ENCODE results near the gene LBX1.

Gene LBX1

DNA sequence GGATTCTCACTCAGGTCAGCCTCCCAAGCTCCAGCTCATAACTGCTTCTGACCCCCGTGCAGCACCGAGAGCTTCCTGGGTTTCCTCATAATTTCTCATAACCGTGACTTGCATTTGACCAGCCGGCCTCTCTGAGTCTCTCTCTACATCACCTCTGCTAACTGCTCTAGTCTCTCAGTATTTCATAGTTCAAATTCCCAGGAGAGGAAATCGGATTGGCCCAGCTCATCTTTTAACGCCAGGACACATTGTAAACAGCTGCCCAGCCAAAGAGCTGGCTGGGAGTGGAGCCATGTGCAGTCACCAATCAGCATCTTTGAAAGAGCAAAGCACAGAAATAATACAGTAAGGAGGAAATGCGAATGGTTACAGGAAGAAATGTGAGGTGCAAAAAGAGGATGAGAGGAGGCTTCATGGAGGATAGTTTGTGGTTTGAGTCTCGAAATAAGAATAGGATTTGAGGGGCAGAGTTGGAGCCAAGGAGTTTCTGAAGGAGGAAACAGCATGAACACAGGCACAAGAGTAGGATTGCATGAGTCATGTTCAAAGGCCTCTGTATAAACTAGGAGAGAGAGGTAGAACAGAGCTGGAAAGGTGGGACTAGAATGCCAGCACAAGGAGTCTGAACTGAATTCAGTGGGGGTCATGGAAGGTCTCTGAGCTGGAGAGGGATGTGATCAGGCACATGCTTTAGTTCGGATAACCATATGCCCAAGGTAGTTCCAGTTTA is 15.2 kb upstream of the LBX1 start:
- DNase-seq (ENCODE audit: low read depth) = peak; percentile 49
- no peak overlapping the region for H3K4me3 ChIP-seq (ENCODE audit: low read depth, low read length)
- no peak for TF ChIP-seq CTCF (conservative IDR thresholded peaks at IDR 0.05; ENCODE audit: low read depth, low read length)

DNA sequence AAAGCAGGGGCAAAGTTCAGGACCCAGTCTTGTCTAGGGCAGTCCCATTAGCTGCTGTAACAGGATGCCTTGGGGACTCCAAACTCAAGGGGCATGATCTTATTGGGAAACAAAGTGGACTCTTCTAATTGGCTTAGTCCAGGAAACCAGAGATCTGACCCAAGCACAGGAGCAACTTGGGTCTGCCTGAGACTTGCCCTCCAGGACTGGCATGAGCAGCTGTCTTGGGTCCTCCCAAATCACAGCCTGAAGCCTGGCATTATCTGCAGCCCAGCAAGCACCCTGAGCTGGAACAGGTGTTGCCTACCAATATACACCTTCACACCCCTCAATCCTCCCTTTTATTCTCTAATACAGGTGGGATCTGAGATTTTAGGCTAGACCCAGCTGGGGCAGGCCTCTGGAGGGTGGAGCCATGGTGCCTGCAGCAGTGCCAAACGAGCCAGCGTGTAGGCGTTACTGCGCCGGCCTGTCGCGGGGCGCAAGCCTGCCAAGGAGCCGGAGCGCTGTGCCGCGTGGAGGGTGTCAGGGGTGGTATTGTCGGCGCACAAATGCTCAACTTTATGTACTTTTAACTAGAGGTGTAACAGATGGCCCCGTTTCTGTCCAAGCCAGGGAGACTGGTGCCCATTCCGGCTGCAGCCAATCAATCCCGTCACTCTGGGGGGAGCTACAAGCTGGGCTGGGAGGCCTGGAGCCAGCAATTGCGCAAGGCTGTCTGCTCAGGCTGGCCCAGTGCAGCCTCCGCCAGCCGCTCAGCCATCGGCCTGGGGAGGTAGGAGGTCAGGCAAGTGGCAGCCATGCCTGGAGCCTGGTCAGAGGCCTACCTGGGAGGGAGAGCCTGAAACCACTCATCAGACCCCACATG is 12.8 kb upstream of the LBX1 start:
- TF ChIP-seq CTCF (conservative IDR thresholded peaks at IDR 0.05; ENCODE audit: low read depth, low read length) = no peak
- DNase-seq (ENCODE audit: low read depth) = no peak
- H3K4me3 ChIP-seq (ENCODE audit: low read depth, low read length) = no peak overlapping the region

GRCh38 chr10:101238732-101239105 is 9.5 kb upstream of the LBX1 start:
- peak; percentile 53 for TF ChIP-seq CTCF (conservative IDR thresholded peaks at IDR 0.05; ENCODE audit: low read depth, low read length)
- peak; percentile 35 for DNase-seq (ENCODE audit: low read depth)

DNA sequence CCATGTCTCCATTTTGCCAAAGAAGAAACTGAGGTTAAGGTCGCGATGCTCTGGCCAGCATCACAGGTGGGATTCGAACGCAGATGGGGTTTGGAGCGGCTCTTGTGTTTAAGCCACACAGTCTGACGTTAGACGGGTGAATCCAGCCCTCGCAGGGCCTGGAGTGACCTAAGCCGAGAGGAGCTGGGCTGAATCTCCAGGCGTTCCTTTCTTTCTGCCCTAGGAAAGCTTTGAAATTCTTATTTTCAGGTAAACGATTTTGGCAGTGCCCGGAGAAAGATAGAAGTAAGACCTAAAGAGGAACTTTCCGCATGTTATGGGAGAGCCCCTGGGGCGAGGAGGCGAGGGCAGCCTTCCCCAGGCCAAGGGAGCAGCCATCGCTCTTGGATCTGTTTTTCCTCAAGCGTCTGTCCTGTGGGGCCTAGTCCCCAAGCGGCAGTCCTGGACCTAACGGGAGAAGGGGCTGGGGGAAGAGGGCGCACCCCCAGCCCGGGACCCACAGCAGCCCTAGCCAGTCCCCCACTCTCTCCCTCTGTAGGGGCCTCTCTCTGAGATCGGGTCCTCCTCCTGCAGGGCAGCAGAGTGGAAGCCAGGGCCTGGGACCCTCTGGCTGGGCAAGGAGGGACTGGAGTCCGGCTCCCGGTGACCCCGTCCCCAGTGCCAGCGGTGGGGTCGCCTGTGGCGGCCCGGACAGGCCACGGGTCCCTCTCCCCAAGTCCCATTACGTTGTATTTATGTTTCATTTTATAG is 8.9 kb upstream of the LBX1 start:
- TF ChIP-seq CTCF (conservative IDR thresholded peaks at IDR 0.05; ENCODE audit: low read depth, low read length) = no peak
- DNase-seq (ENCODE audit: low read depth) = no peak
- H3K4me3 ChIP-seq (ENCODE audit: low read depth, low read length) = no peak overlapping the region

More at GRCh38 chr10:101238732-101239105, 9.5 kb upstream of the LBX1 start:
- no peak overlapping the region for H3K4me3 ChIP-seq (ENCODE audit: low read depth, low read length)

DNA sequence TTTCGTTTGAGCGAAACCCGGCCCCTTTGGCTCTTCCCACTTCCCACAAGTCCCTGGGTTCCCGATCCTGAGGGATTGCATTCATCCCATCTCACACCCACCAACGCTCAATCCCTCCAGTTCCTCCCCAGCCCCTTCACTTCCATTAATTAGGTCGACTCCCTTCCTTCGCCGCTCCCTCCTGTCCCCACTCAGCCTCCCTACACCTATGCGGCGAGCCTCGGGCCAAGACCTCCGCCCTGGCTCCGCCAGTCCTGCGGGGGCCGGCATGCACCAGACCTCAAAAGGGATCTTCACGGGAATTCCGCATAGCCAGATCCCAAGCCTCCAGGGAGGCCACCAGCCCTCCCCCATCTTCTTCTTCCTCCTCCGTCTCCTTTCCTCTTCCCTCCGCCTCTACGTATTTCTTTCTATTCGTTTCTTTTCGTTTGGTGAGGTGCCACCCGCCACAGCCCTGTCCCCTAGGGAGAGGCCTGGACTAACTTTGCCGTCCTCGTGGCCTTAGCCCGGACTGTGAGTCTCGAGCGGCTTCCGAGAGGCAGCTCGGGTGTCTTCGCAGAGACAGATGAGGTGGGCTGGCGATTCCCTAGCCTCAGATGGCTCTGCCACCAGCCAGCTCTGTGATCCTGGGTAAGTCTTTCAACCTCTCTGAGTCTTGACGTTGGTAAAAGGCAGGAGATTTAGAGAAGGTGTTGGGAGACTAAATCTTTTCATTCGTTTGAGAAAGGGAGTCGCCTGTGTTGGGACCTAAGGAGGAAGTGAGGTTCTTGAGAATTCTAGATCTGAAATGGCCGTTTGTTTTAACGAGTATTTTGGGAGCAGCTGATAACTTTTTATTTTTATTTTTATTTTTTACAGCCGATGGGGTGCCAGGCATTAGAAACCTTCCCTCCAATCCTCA is 8.1 kb upstream of the LBX1 start:
- H3K4me3 ChIP-seq (ENCODE audit: low read depth, low read length) = no peak overlapping the region
- no peak for DNase-seq (ENCODE audit: low read depth)
- no peak for TF ChIP-seq CTCF (conservative IDR thresholded peaks at IDR 0.05; ENCODE audit: low read depth, low read length)

DNA sequence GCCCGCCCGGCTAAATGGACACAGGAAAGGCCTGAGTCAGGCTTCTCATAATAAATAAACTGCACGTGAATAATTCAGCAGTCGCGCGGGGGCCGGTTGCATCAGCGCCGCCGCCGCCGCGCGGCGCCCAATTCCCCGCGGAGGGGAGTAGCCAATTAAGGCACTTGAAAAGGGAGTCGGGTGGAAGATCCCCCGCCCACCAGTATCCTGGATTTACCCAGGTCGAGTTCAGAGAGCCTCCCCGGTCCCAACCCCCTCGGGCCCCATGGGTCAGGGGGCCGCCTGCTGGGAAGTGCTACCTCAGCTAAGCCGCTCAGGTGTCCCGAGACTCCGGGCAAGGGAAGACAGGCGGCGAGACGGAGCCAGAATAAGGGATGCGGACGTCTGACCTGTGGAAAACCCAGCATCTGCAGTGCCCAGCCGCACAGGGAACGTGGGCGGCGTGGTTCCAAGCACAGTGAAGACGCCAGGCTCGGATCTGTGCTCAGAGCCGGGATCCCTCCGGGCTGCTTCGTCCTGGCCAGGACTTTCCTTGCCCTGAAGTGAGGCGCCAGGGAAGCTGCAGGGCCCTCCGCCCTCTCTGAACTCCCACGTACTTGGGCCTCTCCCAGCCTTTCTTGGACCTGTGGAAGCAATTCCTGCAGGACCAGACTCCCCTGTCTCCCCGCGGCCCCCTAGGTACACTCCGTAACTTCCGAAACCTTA is 7.3 kb upstream of the LBX1 start:
- TF ChIP-seq CTCF (conservative IDR thresholded peaks at IDR 0.05; ENCODE audit: low read depth, low read length) = no peak
- no peak for DNase-seq (ENCODE audit: low read depth)

More for the DNA sequence above, 7.3 kb upstream of the LBX1 start:
- H3K4me3 ChIP-seq (ENCODE audit: low read depth, low read length) = no peak overlapping the region

Measured in choroid plexus epithelial cell (primary cell).